CD1c-positive myeloid dendritic cell (primary cell): ENCODE data around the gene UTS2R.

Experiments
- DNase-seq: peaks from one replicate; pipeline ENCODE4 v3.0.0-alpha.2; 2016; ENCODE audit errors: extremely low spot score

Gene UTS2R

DNA sequence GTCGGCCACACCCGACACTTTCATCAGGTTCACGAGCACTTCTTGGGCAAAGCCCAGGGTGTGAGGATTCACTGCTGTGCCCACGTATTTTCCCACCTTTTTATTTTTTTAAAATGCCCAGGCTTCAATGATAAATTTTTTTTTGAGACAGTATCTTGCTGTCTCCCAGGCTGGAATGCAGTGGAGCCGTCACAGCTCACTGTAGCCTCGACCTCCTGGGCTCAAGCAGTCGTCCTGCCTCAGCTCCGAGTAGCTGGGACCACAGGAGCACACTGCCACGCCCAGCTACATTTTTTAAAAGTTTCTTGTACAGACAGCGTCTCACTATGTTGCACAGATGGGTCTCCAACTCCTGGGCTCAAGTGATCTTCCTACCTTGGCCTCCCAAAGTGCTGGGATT is 17.8 kb downstream of the UTS2R start:
- no peak for DNase-seq

DNA sequence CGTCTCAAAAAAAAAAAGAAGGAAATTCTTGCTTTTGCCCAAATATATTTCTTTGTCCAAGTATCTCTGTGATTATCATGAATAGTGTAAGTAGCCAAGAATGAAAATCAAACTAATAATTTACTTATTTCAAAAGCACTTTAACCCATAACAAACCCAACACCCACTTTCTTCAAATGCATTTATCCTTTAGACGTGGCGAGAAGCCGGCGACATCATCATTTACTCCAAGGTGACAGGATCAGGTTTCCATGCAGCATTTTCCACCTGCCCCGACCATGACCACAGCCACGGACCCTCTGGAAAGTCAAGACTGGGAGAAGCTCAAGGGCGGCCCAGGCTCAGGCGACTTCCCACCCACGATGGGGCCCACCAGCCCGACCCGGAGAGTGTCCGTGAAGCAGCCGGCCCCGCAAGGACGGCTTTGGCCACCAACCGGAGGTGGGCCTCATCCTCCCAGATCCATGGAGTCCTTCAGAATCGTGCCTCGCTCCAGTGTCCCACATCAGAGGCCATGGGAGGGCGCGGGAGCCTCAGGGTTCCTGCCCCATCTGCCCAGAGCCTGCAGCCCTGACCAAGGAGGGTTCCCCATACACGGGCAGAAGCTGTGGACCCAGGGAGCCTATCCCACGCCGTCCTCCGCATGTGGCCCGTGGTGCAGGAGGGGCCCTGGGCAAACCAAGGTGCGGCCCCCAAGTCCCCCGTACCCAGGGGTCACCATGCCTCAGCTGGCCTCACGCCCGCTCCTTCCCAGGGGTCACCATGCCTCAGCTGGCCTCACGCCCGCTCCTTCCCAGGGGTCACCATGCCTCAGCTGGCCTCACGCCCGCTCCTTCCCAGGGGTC is 18.7 kb downstream of the UTS2R start:
- DNase-seq, result no peak

DNA sequence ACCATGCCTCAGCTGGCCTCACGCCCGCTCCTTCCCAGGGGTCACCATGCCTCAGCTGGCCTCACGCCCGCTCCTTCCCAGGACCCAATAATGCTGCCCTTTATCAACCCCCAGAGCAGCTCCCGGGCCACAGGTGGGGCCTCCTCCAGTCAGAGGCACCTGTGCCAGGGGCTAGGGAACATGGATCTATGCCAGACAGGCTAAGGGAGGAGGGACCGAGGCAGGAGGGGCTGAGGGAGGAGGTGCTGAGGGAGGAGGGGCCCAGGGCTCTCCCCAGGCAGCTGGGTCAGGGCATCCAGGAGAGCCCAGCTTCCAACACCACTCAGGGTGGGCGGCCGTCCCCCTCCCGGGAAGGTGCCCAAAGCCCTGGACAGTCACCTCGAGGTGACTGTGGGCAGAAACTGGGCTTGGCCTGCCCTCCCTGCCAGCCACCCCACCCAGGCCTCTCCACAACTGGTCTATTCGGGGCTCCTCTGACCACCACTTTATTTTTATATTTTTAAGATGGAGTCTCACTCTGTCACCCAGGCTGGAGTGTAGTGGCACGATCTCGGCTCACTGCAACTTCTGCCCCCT is 19.4 kb downstream of the UTS2R start:
- DNase-seq, result no peak

- no peak for DNase-seq
Observed at GRCh38 chr17:82391496-82392066, 20.0 kb downstream of the UTS2R start.

GRCh38 chr17:82392209-82392920 is 20.8 kb downstream of the UTS2R start:
- no peak for DNase-seq

- no peak for DNase-seq
Observed at GRCh38 chr17:82392941-82393340, 21.4 kb downstream of the UTS2R start.

DNA sequence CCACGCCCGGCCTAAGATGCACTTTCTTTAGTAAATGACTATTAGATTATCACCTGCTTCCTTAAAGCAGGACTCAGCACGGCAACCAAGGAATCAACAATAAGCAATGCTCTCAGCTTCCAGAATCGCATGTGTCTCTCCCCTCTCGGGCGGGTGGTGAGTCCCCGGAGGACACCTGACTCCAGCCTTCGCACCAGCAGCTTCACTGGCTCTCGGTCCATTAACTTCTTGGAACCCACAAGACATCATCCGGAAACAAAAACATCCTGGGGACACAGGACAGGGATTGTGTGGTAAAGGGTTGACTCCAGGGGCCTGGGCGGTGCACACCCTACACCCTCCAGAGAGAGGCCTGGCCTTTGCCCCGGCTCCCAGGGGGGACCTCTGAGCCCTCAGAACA is 22.7 kb downstream of the UTS2R start:
- no peak for DNase-seq

GRCh38 chr17:82396601-82397435 is 25.3 kb downstream of the UTS2R start:
- peak; percentile 34 for DNase-seq

DNA sequence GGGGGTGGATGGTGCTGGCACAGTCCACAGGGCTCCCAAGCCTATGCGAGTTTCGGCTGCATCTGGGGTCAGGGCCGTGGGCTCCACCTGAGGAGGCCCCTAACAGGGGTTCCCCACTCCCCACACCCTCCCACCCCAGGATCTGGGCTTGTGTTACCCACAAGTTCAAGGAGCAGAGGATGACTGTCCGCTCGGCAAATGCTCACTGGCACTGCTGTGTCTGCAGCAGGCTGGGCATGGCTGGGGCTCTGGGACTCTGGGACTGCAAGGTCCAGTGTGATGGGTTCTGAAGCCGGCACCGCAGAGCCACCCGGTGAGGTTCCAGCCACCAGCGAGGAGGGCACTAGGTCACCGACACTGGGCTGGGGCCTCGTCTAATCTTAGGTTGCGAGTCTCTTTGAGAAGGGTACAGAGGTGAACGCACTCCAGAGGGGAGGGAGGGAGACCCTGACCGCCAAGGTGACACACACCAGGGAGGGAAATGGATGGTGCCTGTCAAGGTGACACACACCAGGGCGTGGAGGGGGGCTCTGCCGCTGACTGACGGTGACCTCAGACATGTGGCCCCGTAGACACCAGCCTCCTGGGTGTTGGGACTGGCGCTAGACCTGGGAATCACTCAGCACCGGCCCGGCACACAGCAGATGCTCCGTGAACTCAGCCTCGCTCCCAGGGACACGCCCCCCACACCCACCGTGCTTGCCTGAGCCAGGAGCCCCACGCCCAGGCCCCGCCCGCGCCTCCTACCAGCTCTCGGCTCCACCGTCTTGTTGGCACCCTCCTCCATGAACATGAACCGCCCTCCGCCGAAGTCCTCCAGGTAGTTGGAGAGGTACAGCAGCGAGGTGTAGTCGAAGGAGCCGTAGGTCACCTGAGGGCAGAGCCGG is 26.1 kb downstream of the UTS2R start:
- no peak for DNase-seq

DNA sequence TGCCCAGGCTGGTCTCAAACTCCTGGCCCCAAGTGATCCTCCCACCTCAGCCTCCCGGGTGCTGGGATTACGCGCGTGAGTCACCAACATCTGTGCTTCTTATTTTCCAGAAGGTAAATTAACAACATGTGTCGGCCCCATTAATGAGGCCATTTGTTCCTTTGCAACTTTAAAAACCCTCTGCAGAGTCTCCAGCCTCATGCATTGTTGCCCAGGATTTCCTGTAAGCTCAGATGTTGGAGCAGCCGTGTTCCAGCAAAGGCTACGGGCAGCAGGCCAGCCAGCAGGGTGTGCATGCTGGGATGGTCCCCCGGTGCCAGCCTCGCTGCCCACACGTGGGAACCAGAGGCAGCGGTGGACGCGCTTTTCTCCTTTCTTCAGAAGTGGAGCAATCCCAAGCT is 27.5 kb downstream of the UTS2R start:
- DNase-seq, result peak; percentile 44

DNA sequence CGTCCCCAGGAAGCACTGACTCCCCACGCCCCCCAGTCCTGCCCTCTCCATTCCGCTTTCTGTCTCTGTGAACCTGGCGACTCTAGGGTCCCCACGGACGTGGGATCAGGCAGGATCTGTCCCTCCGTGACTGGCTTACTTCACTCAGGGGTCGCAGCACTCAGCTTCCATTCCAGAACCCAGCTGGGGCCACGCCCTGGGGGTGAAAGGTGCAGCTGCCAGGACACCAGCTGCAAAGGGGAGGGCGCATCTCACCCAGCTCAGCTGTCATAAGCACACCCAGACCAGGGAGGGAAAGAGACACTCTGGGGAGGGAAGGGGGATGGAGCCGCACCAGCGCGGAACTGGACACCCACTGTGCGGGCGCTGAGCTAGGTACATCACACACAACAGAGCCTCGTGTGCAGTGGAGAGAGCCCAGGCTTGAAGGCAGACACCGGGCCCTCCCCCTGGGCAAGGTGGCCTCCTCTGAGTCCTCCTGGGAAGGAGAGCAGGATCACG is 28.1 kb downstream of the UTS2R start:
- DNase-seq, result no peak

- peak; percentile 56 for DNase-seq
Observed at GRCh38 chr17:82400206-82400605, 28.6 kb downstream of the UTS2R start.

DNA sequence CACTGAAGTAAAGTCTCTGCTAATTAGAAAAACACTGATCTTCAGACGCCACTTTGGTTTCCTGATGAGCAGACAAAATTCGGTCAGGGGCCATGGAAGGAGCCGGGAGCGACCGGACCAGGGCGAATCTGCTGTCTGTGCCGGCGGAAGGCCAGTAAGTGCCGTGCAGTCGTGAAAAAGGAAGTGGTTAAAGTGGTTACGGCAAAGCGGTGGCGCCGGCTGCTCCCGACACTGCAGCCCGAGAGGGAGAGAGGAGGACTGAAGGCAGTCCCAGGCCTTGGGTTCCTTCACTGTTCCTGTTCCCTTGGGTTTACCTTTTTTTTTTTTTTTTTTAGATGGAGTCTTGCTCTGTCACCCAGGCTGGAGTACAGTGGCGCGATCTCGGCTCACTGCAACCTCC is 29.3 kb downstream of the UTS2R start:
- DNase-seq, result peak; percentile 87

DNA sequence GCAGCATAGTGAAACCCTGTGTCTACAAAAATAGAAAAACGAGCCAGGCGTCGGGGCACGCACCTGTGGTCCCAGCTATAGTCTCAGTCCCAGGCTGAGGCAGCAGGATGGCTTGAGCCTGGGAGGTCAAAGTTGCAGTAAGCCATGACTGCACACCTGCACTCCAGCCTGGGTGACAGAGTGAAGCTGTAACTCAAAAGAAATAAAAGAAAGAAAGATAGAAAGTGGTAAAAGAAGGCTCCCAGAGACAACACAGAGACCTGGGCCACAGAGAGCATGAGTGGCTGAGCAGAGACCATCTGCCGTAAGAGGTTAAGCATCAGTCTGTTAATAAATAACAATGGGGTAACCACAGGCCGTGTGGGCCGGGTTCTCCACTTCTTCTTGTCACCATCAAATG is 31.3 kb downstream of the UTS2R start:
- DNase-seq, result no peak

DNA sequence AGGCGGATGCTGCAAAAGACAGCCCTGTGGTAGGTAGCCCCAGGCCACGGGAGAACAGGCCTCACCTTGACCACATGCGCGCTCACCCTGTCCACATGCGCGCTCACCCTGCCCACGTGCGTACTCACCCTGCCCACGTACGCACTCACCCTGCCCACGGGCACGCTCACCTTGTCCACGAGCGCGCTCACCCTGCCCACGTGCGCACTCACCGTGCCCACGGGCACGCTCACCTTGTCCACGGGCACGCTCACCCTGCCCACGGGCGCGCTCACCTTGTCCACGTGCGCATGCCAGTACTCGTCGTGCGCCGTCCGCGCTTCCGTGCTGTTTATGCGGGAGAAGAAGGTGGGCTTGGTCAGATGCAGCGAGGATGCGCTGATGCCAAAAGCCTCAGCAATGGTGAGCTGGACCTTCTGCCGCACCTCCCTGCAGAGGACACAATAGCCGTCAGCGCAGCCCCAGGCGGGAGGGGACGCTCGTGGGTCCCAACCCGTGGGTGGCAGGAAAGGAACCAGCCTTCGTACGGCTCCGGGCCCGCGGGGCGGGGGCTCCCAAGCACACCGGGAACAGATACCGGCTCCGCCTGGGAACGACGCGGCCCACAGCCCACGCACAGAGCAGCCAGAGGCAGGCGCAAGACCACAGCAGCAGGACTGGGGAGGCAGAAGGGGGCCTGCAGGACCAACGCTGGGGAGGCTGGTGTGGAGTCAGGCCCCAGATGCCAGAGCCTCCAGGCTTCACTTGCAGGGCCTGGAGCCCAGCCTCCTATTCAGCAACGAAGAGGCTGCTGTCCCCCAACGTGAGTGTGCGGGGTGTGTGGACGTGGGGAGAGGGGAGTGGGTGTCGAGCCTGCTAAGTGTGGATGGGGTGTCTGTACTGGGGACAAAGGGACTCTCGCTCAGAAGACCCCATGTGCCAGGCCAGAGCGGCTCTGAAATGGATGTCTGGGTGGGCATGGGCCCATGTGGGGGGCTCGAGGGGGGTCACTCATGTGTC is 32.4 kb downstream of the UTS2R start:
- no peak for DNase-seq

GRCh38 chr17:82405051-82405450 is 33.5 kb downstream of the UTS2R start:
- no peak for DNase-seq

DNA sequence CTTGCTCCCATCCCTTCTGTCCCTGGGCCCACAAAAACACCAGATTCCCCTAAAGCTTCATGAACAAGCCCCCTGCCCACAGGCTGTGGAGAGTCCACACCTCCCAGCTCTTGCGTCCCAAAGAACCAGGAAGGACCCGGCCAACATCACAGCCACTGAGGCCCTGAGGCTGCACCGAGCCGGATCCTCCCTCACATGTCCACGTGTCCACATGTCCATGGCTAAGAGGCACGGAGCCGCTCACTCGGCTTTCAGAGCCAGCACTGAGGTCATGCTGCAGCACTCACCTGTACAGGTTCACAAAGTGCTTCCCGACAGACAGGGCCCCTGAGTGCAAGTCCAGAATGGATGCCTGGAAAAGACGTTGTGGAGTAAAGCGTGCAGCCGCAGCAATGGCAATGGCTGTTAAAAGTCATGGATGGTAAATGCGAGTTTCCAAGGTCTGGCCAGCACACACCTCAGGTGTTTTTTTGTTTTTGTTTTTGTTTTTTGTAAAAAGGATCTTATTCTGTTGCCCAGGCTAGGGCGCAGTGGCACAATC is 34.6 kb downstream of the UTS2R start:
- DNase-seq, result no peak

DNA sequence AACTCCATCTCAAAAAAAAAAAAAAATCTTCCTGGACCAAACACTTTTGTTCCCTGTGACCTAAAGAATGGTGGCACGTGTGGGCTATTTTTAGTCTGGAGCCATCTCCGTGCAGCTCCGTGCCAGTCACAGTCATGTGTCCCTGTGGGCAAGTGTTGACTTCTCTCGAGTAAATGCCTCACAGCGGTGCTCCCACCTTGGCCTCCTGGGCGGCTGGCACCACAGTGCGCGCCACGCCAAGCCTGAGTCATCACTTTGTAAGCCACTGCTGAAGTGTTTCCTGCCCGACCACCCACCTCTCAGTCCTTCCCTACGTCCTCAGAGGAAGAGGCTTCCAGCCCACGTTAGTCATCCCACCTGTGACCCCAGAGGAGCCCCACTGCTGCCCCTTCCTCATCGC is 35.7 kb downstream of the UTS2R start:
- DNase-seq, result peak; percentile 48
